GM12873 (cell line): ENCODE measurements around the gene SKA3.

Source experiments
- TF ChIP-seq, protein P1 (sequence below): IDR thresholded peaks from 2 replicates; pipeline ENCODE4 v1.5.1; 2012; ENCODE audit warnings: low read depth, mild to moderate bottlenecking, moderate library complexity, low read length, control low read depth; ENCODE audit not compliant: insufficient read depth; ENCODE audit errors: missing control alignments

The SKA3 gene

GRCh38 chr13:21121616-21122015, 54.7 kb downstream of the SKA3 start:
- TF ChIP-seq, protein P1, sequence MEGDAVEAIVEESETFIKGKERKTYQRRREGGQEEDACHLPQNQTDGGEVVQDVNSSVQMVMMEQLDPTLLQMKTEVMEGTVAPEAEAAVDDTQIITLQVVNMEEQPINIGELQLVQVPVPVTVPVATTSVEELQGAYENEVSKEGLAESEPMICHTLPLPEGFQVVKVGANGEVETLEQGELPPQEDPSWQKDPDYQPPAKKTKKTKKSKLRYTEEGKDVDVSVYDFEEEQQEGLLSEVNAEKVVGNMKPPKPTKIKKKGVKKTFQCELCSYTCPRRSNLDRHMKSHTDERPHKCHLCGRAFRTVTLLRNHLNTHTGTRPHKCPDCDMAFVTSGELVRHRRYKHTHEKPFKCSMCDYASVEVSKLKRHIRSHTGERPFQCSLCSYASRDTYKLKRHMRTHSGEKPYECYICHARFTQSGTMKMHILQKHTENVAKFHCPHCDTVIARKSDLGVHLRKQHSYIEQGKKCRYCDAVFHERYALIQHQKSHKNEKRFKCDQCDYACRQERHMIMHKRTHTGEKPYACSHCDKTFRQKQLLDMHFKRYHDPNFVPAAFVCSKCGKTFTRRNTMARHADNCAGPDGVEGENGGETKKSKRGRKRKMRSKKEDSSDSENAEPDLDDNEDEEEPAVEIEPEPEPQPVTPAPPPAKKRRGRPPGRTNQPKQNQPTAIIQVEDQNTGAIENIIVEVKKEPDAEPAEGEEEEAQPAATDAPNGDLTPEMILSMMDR, result no peak

GRCh38 chr13:21120191-21120590, 56.2 kb downstream of the SKA3 start:
- TF ChIP-seq, protein P1, result no peak

DNA sequence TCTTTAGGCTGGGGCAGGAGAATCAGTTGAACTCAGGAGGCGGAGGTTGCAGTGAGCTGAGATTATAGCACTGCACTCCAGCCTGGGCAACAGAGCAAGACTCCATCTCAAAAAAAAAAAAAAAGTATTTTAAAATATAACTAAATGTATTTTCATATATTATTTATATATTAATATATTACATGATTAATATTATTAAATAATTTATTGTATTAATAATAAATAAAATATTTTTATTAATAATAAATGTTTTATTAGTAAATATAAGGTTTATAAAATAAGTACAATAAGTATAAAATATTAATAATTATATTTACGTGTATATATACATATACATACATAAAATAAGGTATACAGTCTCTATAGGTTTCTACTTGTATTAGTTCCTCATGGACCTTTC, 56.8 kb downstream of the SKA3 start:
- TF ChIP-seq, protein P1, result no peak

GRCh38 chr13:21118180-21118579, 58.2 kb downstream of the SKA3 start:
- TF ChIP-seq, protein P1, result no peak

- TF ChIP-seq, protein P1, result no peak
Measured at GRCh38 chr13:21117104-21117809, 59.1 kb downstream of the SKA3 start.

- TF ChIP-seq, protein P1, result no peak
Measured at GRCh38 chr13:21116141-21116540, 60.2 kb downstream of the SKA3 start.

DNA sequence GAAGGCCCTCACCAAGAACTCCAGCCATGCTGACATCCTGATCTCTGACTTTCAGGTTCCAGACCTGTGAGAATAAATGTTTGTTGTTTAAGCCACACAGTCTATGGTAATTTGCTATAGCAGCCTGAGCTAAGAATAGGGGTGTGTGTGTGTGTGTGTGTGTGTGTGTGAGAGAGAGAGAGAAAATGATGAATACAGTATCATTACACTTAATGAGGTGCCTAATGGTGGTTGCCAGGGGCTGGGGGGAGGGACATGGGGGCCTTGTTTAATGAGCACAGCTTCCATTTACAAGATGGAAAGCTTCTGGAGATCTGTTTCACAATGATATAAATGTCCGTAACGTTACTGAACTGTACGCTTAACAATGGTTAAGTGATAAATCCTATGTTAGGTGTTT, 61.1 kb downstream of the SKA3 start:
- TF ChIP-seq, protein P1, result no peak
